ENCODE data around the gene ABI1. TPM values are rescaled to one million over a fixed set of nuclear protein-coding genes. Genes with fewer than 3 reads are reported as not detected.

The ABI1 gene
- total and polyA plus RNA-seq, 2 donors (not counting 1 experiment from before 2014, with no cell fraction given), result 29.4 to 74.3 TPM

DNA sequence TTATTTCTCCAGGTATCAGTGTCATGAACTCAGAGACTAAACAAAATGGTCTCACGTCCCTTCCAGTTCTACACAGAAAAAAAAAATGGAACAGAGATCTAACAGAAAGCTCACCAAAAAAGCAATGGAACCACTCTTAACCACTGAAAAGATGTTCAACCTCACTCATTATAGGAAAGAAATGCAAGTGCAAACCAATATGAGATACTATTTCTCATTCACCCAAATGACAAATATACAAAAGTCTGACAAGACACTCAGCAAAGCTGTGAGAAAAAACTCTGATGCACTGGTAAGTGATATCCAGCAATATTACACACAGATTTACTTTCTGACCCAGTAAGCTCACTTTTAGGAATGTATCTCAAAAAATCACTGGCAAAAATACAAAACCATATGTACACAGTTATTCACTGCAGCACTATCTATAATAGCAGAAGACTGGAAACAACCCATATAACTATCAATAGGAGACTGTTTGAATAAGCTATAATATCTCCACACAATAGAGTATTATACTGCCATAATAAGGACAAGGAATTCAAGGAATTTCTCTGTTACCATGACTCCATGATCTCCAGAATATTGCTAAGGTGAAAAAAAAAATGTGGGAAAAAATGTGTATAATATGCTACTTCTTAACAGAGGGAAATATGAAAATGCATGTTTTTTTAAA is 36.6 kb downstream of the ABI1 start:
- no peaks in the 10 kb centered on the region for H4K20me1 ChIP-seq (ENCODE audit: control insufficient read depth, extremely low read depth, insufficient read depth, low read length)
- H3K9me3 ChIP-seq (ENCODE audit: control insufficient read depth, insufficient read depth, low read depth, low read length), result no peaks in the 10 kb centered on the region
- no peaks in the 10 kb centered on the region for H3K36me3 ChIP-seq (ENCODE audit: control insufficient read depth, insufficient read depth, low read length)
- no peak overlapping the region for H3K9ac ChIP-seq (ENCODE audit: insufficient read depth, low read length)
- H3K27ac ChIP-seq (ENCODE audit: insufficient read depth, low read length), result no peak overlapping the region
- DNase-seq (ENCODE audit: low read depth in 2 of 2), result no peak
- no peak overlapping the region for H3K4me3 ChIP-seq (replicated peaks in 1 of 4; ENCODE audit: control extremely low read depth in 1 of 4, insufficient read depth in 1 of 4, low read depth in 3 of 4, low read length in 4 of 4)
- H3K4me2 ChIP-seq (ENCODE audit: extremely low read depth, insufficient read depth, low read length), result no peak overlapping the region
- no peaks in the 10 kb centered on the region for H3K4me1 ChIP-seq (ENCODE audit: control insufficient read depth, extremely low read depth, insufficient read depth, low read length)
- H3K27me3 ChIP-seq (ENCODE audit: control insufficient read depth, insufficient read depth, low read length), result no peaks in the 10 kb centered on the region
- TF ChIP-seq, protein P1, sequence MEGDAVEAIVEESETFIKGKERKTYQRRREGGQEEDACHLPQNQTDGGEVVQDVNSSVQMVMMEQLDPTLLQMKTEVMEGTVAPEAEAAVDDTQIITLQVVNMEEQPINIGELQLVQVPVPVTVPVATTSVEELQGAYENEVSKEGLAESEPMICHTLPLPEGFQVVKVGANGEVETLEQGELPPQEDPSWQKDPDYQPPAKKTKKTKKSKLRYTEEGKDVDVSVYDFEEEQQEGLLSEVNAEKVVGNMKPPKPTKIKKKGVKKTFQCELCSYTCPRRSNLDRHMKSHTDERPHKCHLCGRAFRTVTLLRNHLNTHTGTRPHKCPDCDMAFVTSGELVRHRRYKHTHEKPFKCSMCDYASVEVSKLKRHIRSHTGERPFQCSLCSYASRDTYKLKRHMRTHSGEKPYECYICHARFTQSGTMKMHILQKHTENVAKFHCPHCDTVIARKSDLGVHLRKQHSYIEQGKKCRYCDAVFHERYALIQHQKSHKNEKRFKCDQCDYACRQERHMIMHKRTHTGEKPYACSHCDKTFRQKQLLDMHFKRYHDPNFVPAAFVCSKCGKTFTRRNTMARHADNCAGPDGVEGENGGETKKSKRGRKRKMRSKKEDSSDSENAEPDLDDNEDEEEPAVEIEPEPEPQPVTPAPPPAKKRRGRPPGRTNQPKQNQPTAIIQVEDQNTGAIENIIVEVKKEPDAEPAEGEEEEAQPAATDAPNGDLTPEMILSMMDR (conservative IDR thresholded peaks at IDR 0.05 in 1 of 2, IDR thresholded peaks at IDR 0.05 in 1 of 2; ENCODE audit: low read depth in 1 of 2, low read length in 2 of 2), result no peak
- TF ChIP-seq EZH2 (IDR thresholded peaks at IDR 0.05; ENCODE audit: low read length, missing control alignments), result no peak
- H3K79me2 ChIP-seq (ENCODE audit: control insufficient read depth, insufficient read depth, low read length), result peaks cover 11% of the 10 kb centered on the region
- H2AFZ ChIP-seq (ENCODE audit: low read length), result no peak overlapping the region

DNA sequence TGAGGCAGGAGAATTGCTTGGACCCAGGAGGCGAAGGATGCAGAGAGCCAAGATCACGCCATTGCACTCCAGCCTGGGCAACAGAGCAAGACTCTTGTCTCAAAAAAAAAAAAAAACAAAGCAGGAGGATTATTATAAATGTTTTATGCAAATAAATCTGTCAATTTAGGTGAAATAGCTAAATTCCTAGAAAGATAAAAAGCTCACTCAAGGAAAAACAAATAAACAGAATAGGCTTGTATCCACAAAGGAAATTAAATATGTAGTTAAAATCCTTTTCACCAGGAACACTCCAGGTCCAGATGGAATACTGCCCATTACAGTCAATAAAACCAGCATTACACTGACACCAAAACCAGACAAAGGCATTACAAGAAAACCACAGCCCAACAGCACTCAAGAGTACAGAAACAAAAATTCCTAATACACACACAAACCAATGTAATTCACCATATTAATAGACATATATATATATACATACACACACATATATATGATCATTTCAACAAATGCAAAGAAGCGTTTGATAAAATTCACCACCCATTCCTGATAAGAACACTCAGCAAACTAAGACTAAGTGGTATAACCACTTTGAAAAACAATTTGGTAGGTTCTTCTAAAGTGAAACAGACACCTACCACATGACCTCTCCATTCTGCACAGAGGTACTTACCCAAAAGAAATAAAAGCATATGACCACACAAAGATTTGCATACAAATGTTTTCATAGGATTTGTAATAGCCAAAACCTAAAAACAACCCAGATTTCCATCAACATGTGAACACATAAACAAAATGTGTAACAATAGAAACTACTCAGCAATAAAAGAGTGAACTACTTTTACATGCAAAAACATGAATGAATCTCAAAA is 38.8 kb downstream of the ABI1 start:
- no peak overlapping the region for H3K9ac ChIP-seq (ENCODE audit: insufficient read depth, low read length)
- H2AFZ ChIP-seq (ENCODE audit: low read length), result no peak overlapping the region
- H4K20me1 ChIP-seq (ENCODE audit: control insufficient read depth, extremely low read depth, insufficient read depth, low read length), result no peaks in the 10 kb centered on the region
- no peaks in the 10 kb centered on the region for H3K27me3 ChIP-seq (ENCODE audit: control insufficient read depth, insufficient read depth, low read length)
- H3K36me3 ChIP-seq (ENCODE audit: control insufficient read depth, insufficient read depth, low read length), result no peaks in the 10 kb centered on the region
- DNase-seq (ENCODE audit: low read depth in 2 of 2), result peak in 1 of 2 donors; percentile 47
- no peaks in the 10 kb centered on the region for H3K4me1 ChIP-seq (ENCODE audit: control insufficient read depth, extremely low read depth, insufficient read depth, low read length)
- H3K27ac ChIP-seq (ENCODE audit: insufficient read depth, low read length), result no peak overlapping the region
- H3K9me3 ChIP-seq (ENCODE audit: control insufficient read depth, insufficient read depth, low read depth, low read length), result no peaks in the 10 kb centered on the region
- peaks cover 12% of the 10 kb centered on the region for H3K79me2 ChIP-seq (ENCODE audit: control insufficient read depth, insufficient read depth, low read length)
- TF ChIP-seq, protein P1 (conservative IDR thresholded peaks at IDR 0.05 in 1 of 2, IDR thresholded peaks at IDR 0.05 in 1 of 2; ENCODE audit: low read depth in 1 of 2, low read length in 2 of 2), result no peak
- no peak for TF ChIP-seq EZH2 (IDR thresholded peaks at IDR 0.05; ENCODE audit: low read length, missing control alignments)
- H3K4me3 ChIP-seq (replicated peaks in 1 of 4; ENCODE audit: control extremely low read depth in 1 of 4, insufficient read depth in 1 of 4, low read depth in 3 of 4, low read length in 4 of 4), result no peak overlapping the region
- H3K4me2 ChIP-seq (ENCODE audit: extremely low read depth, insufficient read depth, low read length), result no peak overlapping the region

DNA sequence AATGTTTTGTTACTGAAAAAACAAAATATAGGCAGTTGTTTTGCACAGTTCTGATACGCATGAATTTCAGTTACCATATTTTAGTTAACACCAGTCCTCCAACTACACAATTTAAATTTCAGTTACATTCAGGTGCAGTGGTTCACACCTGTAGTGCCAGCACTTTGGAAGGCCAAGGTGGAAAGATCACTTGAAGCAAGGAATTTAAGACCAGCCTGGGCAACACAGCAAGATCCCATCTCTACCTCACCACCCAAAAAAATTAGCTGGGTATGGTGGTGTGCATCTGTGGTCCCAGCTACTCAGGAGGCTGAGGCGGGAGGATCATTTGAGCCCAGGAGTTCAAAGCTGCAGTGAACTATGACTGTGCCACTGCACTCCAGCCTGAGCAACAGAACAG is 45.3 kb downstream of the ABI1 start:
- no peak overlapping the region for H3K9ac ChIP-seq (ENCODE audit: insufficient read depth, low read length)
- H3K27ac ChIP-seq (ENCODE audit: insufficient read depth, low read length), result no peak overlapping the region
- H3K79me2 ChIP-seq (ENCODE audit: control insufficient read depth, insufficient read depth, low read length), result peaks cover 29% of the 10 kb centered on the region
- H3K27me3 ChIP-seq (ENCODE audit: control insufficient read depth, insufficient read depth, low read length), result no peaks in the 10 kb centered on the region
- no peak for DNase-seq (ENCODE audit: low read depth in 2 of 2)
- H2AFZ ChIP-seq (ENCODE audit: low read length), result no peak overlapping the region
- no peak overlapping the region for H3K4me3 ChIP-seq (replicated peaks in 1 of 4; ENCODE audit: control extremely low read depth in 1 of 4, insufficient read depth in 1 of 4, low read depth in 3 of 4, low read length in 4 of 4)
- TF ChIP-seq, protein P1 (conservative IDR thresholded peaks at IDR 0.05 in 1 of 2, IDR thresholded peaks at IDR 0.05 in 1 of 2; ENCODE audit: low read depth in 1 of 2, low read length in 2 of 2), result no peak
- TF ChIP-seq EZH2 (IDR thresholded peaks at IDR 0.05; ENCODE audit: low read length, missing control alignments), result no peak
- H3K4me2 ChIP-seq (ENCODE audit: extremely low read depth, insufficient read depth, low read length), result no peak overlapping the region
- no peaks in the 10 kb centered on the region for H4K20me1 ChIP-seq (ENCODE audit: control insufficient read depth, extremely low read depth, insufficient read depth, low read length)
- H3K36me3 ChIP-seq (ENCODE audit: control insufficient read depth, insufficient read depth, low read length), result no peaks in the 10 kb centered on the region
- no peaks in the 10 kb centered on the region for H3K9me3 ChIP-seq (ENCODE audit: control insufficient read depth, insufficient read depth, low read depth, low read length)
- H3K4me1 ChIP-seq (ENCODE audit: control insufficient read depth, extremely low read depth, insufficient read depth, low read length), result peaks cover 1% of the 10 kb centered on the region

Measured in fibroblast of lung (primary cell).